Measurements from ENCODE around the gene UBR3.
"Not testable (repeated sequence)": the region's sequence is repeated elsewhere in the genome, so short reads cannot be mapped to it uniquely, and the experiment has no call there.

The UBR3 gene

GRCh38 chr2:169946546-169946945 is 119.3 kb downstream of the UBR3 start:
- no peak for DNase-seq

GRCh38 chr2:169955940-169956339 is 128.7 kb downstream of the UBR3 start:
- DNase-seq, result no peak

- DNase-seq, result not testable (repeated sequence)
Observed at GRCh38 chr2:169957219-169957618, 130.0 kb downstream of the UBR3 start.

- no peak for DNase-seq
Observed at GRCh38 chr2:169961911-169962310, 134.7 kb downstream of the UBR3 start.

DNA sequence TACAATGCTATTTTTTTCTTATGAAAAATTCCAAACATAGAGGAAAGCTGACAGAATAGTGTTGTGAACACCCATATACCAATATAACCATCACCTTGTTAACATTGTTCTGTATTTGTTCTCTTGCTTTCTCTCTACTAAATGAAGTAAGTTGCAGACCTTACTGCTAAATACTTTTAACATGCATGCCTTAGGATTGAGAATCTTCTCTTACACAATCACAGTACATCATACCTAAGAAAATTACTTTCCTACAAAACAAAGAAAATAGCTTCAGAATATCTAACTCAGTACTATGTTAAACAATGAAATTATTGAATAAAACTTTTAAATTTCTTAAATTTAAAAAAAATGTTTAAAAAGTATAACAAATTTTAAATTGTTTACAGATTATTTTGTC is 136.5 kb downstream of the UBR3 start:
- DNase-seq, result no peak

- no peak for DNase-seq
Observed at GRCh38 chr2:169964740-169965139, 137.5 kb downstream of the UBR3 start.

DNA sequence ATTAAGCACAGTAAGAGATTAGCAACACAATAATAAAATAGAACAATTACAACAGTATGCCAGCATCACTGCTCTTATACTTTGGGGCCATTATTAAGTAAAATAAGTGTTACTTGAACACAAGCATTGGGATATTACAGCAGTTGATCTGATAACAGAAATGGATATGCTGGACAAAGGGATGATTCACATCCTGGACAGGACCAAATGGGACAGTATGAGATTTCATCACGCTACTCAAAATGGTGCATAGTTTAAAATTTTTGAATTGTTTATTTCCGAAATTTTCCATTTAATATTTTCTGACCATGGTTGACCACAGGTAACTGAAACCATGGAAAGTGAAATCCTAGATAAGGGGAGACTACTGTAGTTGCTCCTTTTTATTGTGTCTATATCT is 138.2 kb downstream of the UBR3 start:
- DNase-seq, result no peak

DNA sequence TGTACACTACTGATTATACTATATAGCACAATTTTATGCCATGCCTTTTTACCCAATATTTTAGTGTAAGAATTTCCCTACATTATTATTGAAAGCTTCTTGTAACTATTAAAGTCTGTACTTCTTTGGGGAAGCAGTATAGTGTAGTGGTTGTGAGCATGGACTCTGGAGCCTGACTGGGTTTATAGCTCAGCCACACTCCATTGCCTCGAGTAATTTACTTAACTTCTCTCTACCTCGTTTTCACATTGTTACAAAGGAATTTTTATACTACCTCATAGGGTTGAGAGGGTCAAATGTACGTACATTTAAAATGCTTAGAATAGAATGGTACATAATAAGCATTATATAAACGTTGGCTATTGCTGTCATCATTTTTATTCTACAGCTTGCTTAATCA is 139.2 kb downstream of the UBR3 start:
- DNase-seq, result no peak

DNA sequence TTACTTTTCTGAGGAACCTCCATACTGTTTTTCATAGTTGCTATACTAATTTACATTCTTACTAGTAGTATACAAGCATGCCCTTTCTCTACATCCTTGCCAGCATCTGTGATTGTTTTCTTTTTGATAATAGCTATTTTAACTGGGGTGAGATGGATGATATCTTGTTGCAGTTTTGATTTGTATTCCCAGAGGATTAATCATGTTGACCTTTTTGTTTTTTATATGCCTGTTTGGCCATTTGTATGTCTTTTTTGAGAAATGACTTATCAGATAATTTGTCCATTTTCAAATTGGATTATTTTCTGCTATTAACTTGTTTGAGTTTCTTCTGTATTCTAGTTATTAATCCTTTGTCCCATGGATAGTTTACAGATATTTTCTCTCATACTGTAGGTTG is 141.5 kb downstream of the UBR3 start:
- no peak for DNase-seq

GRCh38 chr2:169975221-169975620 is 148.0 kb downstream of the UBR3 start:
- DNase-seq, result no peak

- no peak for DNase-seq
Observed at GRCh38 chr2:169976335-169976851, 149.1 kb downstream of the UBR3 start.

DNA sequence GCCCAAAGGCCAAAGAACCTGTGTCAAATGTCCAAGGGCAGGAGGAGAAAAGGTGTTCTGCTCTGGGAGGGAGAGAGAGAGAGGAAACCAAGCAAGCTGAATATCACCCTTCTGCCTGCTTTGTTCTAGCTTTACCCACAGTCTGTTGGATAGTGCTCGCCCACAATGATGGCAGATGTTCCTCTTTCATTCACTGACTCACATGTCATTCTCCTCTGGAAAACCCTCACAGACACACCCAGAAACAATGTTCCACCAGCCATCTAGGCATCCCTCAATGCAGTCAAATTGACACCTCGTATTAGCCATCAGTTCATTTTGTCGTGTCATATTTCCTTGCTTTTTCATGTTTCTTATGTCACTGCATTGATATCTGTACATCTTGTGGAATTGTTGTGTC is 150.3 kb downstream of the UBR3 start:
- DNase-seq, result no peak

GRCh38 chr2:169978402-169979017 is 151.3 kb downstream of the UBR3 start:
- DNase-seq, result no peak

DNA sequence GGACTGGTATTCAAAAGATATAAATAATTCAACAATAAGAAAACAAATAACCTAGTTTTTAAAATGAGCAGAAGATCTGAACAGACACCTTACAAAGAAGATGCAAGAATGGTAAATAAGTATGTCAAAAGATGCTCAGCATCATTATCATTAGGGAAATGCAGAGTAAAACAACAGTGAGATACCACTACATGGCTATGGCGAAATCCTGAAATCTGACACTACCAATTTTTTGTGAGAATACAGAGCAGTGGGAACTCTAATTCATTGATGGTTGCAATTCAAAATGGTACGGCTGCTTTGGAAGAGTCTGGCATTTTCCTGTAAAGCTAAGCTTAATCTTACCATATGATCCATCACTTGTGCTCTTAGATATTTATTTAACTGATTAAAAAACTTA is 151.8 kb downstream of the UBR3 start:
- DNase-seq, result no peak

DNA sequence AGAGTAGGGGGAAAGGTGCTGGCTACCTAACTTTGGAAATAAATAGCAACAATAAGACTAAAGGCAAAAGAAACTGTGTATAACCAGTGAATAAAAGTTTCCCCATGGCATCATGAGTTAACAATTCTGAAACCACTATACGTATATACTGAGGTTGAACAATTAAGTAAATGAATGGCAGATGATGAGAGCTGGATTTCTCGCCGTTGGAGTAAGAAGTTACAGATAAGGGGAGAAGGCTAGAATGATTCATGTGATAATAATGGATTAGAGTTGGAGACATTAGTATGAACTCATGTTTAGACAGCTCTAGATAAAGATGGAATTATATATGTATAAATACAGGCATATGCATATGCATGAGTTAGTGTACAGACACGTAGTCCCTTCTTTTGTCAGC is 152.7 kb downstream of the UBR3 start:
- no peak for DNase-seq

DNA sequence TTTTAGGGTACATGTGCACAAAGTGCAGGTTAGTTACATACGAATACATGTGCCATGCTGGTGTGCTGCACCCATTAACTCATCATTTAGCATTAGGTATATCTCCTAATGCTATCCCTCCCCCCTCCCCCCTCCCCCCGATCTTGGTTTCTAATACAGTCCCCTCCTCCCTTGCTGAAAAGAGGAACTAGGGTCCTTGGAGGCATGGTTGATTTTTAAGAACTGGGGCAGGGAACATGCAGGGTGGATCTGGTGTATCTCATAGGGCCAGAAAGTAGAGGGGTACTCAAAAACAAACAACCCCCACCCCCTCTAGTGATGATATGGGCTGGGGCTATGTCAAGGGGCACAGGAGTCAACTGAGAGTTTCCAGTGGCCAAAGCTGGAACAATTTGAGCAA is 153.4 kb downstream of the UBR3 start:
- no peak for DNase-seq

GRCh38 chr2:169982929-169983328 is 155.7 kb downstream of the UBR3 start:
- DNase-seq, result no peak

DNA sequence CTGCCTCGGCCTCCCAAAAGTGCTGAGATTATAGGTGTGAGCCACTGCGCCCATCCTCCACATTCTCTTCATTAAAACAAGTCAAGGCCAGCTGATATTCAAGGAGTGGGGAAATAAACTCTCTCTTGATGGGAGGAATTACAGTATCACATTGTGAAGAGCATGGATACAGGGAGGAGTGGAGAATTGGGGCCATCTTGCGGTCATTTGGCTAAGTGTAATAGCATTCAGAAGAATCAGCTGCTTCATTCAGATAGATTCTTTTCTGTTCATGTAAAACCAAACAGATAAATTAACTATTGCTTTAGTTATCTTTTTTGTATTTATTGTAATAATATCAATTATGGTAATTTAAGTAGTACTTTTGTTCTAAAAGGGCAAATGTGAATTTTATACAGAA is 156.3 kb downstream of the UBR3 start:
- no peak for DNase-seq

DNA sequence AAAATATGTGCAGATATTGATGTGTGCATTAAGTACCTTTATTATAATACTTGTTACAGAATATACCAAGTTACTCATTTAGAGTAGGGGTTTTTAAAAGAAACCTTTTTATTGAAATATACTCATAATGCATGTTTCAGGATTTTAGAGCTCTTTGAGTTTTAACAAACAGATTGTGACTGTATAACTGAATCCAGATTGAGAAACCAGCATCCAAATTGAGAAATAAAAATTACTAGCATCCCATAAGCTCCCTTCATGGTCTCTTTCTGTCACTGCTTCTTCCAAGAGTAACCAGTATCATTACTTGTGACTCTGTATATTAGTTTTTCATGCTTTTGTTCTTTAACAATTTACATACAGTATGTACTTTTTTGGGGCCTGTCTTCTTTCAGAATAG is 156.9 kb downstream of the UBR3 start:
- no peak for DNase-seq

GRCh38 chr2:169994752-169995151 is 167.5 kb downstream of the UBR3 start:
- no peak for DNase-seq

DNA sequence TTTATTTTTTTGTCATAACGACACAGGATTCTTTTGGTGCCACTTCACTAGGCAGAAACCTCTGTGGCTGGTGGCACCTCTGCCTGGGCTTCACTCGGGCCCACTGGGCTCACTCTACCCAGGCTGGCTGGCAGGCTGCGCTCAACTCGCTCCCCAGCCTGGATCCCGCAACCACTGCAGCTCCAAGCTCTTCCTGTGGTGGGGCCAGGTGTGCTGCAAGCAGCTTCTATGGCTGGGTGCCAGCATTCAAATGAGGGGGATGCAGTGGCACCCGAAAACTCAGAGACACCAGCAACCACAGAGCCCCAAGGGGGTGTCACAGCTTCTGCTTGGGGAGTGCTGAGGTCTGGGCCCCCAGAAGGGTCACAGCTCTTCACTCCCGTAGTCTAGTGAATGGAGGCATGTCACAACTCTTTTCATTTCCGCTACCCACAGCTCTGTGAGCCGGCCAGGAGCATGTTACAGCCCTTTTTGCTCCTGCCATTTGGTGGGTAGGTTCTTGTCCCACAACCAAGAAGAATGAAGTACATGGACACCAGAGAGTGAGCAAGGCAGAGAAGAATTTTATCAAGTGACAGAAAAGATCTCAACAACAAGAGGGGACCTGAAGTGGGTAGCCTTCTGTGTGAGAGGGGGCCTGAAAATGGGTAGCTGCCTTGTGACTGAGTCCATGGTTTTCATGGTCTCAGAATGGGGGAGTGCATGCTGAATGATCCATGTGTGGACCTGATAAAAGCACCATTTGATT is 170.1 kb downstream of the UBR3 start:
- DNase-seq, result no peak

DNA sequence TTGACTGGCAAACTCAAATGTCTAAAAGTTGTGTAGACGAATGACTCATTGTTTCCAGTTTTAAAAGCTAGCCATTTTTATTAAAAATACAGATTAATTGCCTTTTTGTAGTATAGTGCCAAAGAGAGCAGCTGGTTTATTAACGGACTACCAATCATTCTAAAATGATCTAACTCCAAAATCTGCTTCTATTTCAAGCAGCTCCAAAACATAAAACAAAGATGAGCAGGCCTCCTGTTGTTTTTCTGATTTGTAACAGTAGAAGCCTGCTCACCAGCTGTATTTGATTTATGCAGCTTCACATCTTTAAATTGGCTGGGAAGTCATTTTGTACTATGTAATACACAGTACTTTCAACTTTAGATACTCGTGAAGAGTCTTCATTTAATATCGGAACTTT is 171.8 kb downstream of the UBR3 start:
- no peak for DNase-seq

DNA sequence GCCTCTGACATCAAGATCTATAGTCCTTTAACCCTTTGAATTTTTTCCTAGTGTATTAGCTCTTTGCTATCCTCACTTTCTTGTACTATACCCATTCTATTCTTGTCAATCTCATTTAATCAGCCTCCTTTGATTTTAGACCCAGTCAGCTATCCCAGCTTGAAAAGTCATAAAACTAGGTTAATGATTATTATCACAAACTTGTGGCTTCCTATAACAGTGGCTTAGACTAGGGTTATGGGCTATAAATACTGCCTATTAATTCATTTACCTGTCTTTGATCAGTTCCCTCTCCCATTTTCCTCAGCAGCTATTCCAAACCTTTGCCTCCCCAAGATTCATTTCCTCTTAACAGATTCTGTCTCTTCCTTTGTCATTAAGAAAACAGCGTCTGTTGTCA is 174.8 kb downstream of the UBR3 start:
- DNase-seq, result no peak

- DNase-seq, result no peak
Observed at GRCh38 chr2:170005702-170006101, 178.4 kb downstream of the UBR3 start.

All from NCI-H1417 treated with DMSO at 0.1 percent for 48 hours (cell line).